ENCODE results near the gene SH3RF3. TPM values are rescaled to one million over a fixed set of nuclear protein-coding genes. Genes with fewer than 3 reads are reported as not detected.

SH3RF3 gene
- total RNA-seq, 4 donors from 2014 or later, result 2.8 to 5.7 (median 3.0) TPM

DNA sequence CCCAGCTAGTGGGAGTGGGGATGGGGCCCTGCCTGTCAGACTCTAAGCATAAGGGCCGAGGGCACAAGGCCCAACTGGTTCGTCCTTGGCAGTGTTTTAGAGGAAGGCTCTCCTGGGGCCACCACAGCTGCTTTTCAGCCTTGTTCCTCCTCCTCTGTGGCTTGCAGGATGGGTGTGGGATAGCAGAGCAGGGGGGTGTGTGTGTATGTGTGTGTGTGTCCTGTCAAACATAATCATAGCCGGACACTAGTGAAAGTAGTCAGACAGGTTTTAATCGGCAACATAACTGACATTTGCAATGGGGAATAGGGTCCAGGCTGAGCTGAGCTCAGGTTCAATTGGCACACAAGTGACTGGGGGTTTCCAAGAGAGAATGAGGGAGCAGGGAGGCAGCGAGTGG is 370.6 kb downstream of the SH3RF3 start:
- Histone ChIP-seq H3K9me3 (no peaks in the 10 kb centered on the region), H3K36me3 (peaks cover 0 to 3% of the 10 kb centered on the region in 2 donors), H3K4me1 (peaks cover 22 to 26% of the 10 kb centered on the region in 2 donors), H3K27ac (no peak overlapping the region), H3K27me3 (no peaks in the 10 kb centered on the region), H3K4me3 (no peak overlapping the region)
- no peak for ATAC-seq
- in situ Hi-C loops (cut with MboI; ENCODE audit: low sequenced_read_pairs in 4 of 4), result no loop called here
- no peak for DNase-seq
- intact Hi-C loops (cut with DNase I; ENCODE audit: low total_unique reads), result loop anchor here (5.0 kb wide), 1 partner anchor 47 kb away; no protein-coding TSS in a partner anchor
- TF ChIP-seq, protein P1, sequence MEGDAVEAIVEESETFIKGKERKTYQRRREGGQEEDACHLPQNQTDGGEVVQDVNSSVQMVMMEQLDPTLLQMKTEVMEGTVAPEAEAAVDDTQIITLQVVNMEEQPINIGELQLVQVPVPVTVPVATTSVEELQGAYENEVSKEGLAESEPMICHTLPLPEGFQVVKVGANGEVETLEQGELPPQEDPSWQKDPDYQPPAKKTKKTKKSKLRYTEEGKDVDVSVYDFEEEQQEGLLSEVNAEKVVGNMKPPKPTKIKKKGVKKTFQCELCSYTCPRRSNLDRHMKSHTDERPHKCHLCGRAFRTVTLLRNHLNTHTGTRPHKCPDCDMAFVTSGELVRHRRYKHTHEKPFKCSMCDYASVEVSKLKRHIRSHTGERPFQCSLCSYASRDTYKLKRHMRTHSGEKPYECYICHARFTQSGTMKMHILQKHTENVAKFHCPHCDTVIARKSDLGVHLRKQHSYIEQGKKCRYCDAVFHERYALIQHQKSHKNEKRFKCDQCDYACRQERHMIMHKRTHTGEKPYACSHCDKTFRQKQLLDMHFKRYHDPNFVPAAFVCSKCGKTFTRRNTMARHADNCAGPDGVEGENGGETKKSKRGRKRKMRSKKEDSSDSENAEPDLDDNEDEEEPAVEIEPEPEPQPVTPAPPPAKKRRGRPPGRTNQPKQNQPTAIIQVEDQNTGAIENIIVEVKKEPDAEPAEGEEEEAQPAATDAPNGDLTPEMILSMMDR (IDR thresholded peaks at IDR 0.05 in 4 of 5, conservative IDR thresholded peaks at IDR 0.05 in 1 of 5), result no peak
- no peak for TF ChIP-seq POLR2A (IDR thresholded peaks at IDR 0.05)

DNA sequence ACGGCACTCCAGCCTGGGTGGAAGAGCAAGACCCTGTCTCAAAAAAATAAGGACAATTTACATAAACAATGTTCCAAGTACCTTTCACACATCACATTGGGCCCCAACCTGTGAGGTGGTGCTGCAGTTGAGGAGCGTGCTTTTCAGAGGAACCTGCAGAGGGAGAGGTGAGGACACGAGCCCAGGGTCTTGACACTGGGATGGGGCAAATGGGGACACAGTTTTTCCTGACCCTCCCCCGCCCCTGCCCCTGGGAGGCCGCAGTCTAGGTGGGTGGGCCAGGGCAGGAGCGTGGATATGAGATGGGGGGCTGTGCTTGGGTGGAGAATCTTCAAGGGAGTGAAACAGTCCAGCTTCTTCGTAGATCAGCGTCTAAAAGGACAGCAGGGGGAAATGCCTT is 371.9 kb downstream of the SH3RF3 start:
- Histone ChIP-seq H3K4me1 (peaks cover 15 to 20% of the 10 kb centered on the region in 2 donors), H3K4me3 (no peak overlapping the region), H3K27me3 (no peaks in the 10 kb centered on the region), H3K36me3 (peaks cover 0 to 3% of the 10 kb centered on the region in 2 donors), H3K9me3 (no peaks in the 10 kb centered on the region), H3K27ac (no peak overlapping the region)
- intact Hi-C loops (cut with DNase I; ENCODE audit: low total_unique reads), result no loop called here
- TF ChIP-seq POLR2A (IDR thresholded peaks at IDR 0.05), result no peak
- TF ChIP-seq, protein P1 (IDR thresholded peaks at IDR 0.05 in 4 of 5, conservative IDR thresholded peaks at IDR 0.05 in 1 of 5), result no peak
- no peak for ATAC-seq
- DNase-seq, result no peak
- in situ Hi-C loops (cut with MboI; ENCODE audit: low sequenced_read_pairs in 4 of 4), result loop anchor here in 1 of 4 donors (10.0 to 25.0 kb wide), 2 partner anchors 214 to 376 kb away; partner anchors contain the start of gene SH3RF3

DNA sequence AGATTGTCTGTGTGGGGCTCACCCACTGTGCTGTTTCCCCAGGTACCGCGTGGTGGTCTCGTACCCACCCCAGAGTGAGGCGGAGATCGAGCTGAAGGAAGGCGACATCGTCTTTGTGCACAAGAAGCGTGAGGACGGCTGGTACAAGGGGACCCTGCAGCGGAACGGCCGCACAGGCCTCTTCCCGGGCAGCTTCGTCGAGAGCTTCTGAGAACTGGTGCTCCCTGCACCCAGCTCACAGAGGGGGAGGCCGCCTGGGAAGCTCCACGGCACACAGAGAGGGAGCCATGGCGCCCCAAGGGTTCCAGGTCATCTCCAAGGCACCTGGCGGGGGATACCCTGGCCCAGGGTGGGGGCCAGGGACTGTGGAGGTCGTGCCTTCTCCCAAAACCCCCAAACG is 372.5 kb downstream of the SH3RF3 start:
- H3K4me1 ChIP-seq, result peaks cover 15 to 19% of the 10 kb centered on the region in 2 donors
- ATAC-seq, result no peak
- in situ Hi-C loops (cut with MboI; ENCODE audit: low sequenced_read_pairs in 4 of 4), result loop anchor here in 1 of 4 donors (10.0 to 25.0 kb wide), 2 partner anchors 214 to 377 kb away; partner anchors contain the start of gene SH3RF3

DNA sequence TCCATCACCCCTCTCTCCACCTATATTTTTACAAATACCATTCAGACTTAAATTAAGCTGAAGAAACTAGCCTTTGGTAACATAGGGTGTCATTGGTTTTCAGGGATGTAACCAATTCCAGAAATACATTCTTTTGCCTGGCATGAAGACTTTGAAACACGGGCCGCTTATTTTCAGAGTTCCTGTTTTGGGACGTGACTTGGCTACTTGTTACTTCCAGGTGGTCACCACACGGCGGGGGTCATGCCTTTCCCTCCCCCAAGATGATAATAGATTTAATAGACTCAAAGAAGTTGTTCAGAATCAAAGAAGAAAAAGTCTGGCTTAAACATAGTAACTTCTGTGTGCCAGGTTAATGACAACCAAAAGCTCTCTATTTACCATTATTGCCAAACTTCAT is 374.2 kb downstream of the SH3RF3 start:
- no peak for TF ChIP-seq POLR2A (IDR thresholded peaks at IDR 0.05)
- H3K27ac ChIP-seq, result no peak overlapping the region
- H3K4me1 ChIP-seq, result peaks cover 3 to 4% of the 10 kb centered on the region in 2 donors
- no peak overlapping the region for H3K4me3 ChIP-seq
- intact Hi-C loops (cut with DNase I; ENCODE audit: low total_unique reads) (no loop called here), in situ Hi-C loops (cut with MboI; ENCODE audit: low sequenced_read_pairs in 4 of 4) (loop anchor here in 1 of 4 donors (10.0 to 25.0 kb wide), 2 partner anchors 216 to 378 kb away; partner anchors contain the start of gene SH3RF3)
- no peak for ATAC-seq
- H3K36me3 ChIP-seq, result peaks cover 0 to 3% of the 10 kb centered on the region in 2 donors
- DNase-seq, result no peak
- H3K27me3 ChIP-seq, result no peaks in the 10 kb centered on the region
- no peaks in the 10 kb centered on the region for H3K9me3 ChIP-seq

More for the DNA sequence above, 372.5 kb downstream of the SH3RF3 start:
- Histone ChIP-seq H3K4me3 (no peak overlapping the region), H3K27ac (no peak overlapping the region), H3K27me3 (no peaks in the 10 kb centered on the region), H3K36me3 (peaks cover 0 to 3% of the 10 kb centered on the region in 2 donors), H3K9me3 (no peaks in the 10 kb centered on the region)
- no peak for DNase-seq
- no peak for TF ChIP-seq POLR2A (IDR thresholded peaks at IDR 0.05)
- TF ChIP-seq, protein P1 (IDR thresholded peaks at IDR 0.05 in 4 of 5, conservative IDR thresholded peaks at IDR 0.05 in 1 of 5), result no peak
- intact Hi-C loops (cut with DNase I; ENCODE audit: low total_unique reads), result no loop called here

DNA sequence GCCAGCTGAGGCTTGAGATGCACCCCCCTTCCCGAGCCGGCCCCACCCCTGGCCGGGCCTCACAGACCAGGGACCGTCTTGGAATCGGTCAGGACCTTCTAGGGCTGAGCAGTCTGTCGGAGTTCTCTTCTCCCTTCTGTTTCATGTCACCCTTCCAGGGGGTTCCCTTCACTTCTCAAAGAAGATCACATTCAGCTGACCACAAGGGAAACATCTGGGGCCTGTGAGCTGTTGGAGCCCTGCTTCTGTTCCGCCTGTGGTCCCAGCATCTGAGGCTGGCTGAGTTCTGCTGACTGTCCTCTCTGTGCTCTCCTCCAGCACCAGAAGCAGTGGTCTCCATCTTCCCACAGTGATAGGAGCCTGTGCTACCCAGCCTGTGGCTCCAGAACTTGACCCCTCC is 378.2 kb downstream of the SH3RF3 start:
- H3K27me3 ChIP-seq, result no peaks in the 10 kb centered on the region
- H3K9me3 ChIP-seq, result no peaks in the 10 kb centered on the region
- no peak for DNase-seq
- H3K36me3 ChIP-seq, result no peaks in the 10 kb centered on the region
- in situ Hi-C loops (cut with MboI; ENCODE audit: low sequenced_read_pairs in 4 of 4) (loop anchor here (5.0 to 25.0 kb wide), 3 partner anchors 220 to 382 kb away; partner anchors contain the start of gene SH3RF3 (in 4 of the 4)), intact Hi-C loops (cut with DNase I; ENCODE audit: low total_unique reads) (loop anchor here (5.0 kb wide), 1 partner anchor 125 kb away; no protein-coding TSS in a partner anchor)
- no peak overlapping the region for H3K27ac ChIP-seq
- ATAC-seq, result no peak
- peaks cover 6 to 13% of the 10 kb centered on the region in 2 donors for H3K4me1 ChIP-seq
- TF ChIP-seq POLR2A (IDR thresholded peaks at IDR 0.05), result no peak
- TF ChIP-seq, protein P1 (IDR thresholded peaks at IDR 0.05 in 4 of 5, conservative IDR thresholded peaks at IDR 0.05 in 1 of 5), result no peak
- H3K4me3 ChIP-seq, result no peak overlapping the region
